DOHH2 (cell line): ENCODE measurements around the gene MAGEE1.

Source experiments
- H3F3A ChIP-seq: fragments of 200-600 bp; sonication (generic), shearing (Covaris generic); 2 replicates; pipeline ENCODE4 v1.6.0; 2016; ENCODE audit warnings: antibody characterized with exemption, mild to moderate bottlenecking; ENCODE audit not compliant: control insufficient read depth, insufficient read depth
- H3K27ac ChIP-seq: fragments of 200-600 bp; sonication (generic); 2 replicates; pipeline ENCODE4 v1.5.1; 2014; ENCODE audit warnings: low read depth, mild to moderate bottlenecking, low read length, moderate library complexity
- H3K27me3 ChIP-seq: fragments of 200-600 bp; sonication (generic); 2 replicates; pipeline ENCODE4 v1.6.1; 2014; ENCODE audit warnings: mild to moderate bottlenecking, low read length, mixed read lengths; ENCODE audit not compliant: control insufficient read depth
- H3K36me3 ChIP-seq: fragments of 200-600 bp; sonication (generic); 2 replicates; pipeline ENCODE4 v1.6.1; 2014; ENCODE audit warnings: mild to moderate bottlenecking, low read length, moderate library complexity, mixed read lengths; ENCODE audit not compliant: control insufficient read depth
- H3K4me1 ChIP-seq: fragments of 200-600 bp; sonication (generic); 2 replicates; pipeline ENCODE4 v1.6.1; 2014; ENCODE audit warnings: mild to moderate bottlenecking, low read length, mixed read lengths; ENCODE audit not compliant: control insufficient read depth
- H3K4me2 ChIP-seq: fragments of 200-600 bp; sonication (generic); 2 replicates; pipeline ENCODE4 v1.6.0; 2014; ENCODE audit warnings: mild to moderate bottlenecking, low read length, moderate library complexity
- H3K4me3 ChIP-seq: fragments of 200-600 bp; sonication (generic); 2 replicates; pipeline ENCODE4 v1.5.1; 2014; ENCODE audit warnings: mild to moderate bottlenecking, low read length, mixed read lengths
- H3K79me2 ChIP-seq: fragments of 200-600 bp; sonication (generic); 2 replicates; pipeline ENCODE4 v1.6.1; 2014; ENCODE audit warnings: mild to moderate bottlenecking, low read length, mixed read lengths; ENCODE audit not compliant: control insufficient read depth
- H3K9me2 ChIP-seq: fragments of 200-600 bp; sonication (generic); replicated peaks from 2 replicates; pipeline ENCODE4 v1.6.1; 2014; ENCODE audit warnings: mild to moderate bottlenecking, low read length, mixed read lengths; ENCODE audit not compliant: control insufficient read depth
- H3K9me3 ChIP-seq: fragments of 200-600 bp; sonication (generic); 2 replicates; pipeline ENCODE4 v1.6.1; 2014; ENCODE audit warnings: antibody characterized with exemption, low read length, mixed read lengths; ENCODE audit not compliant: control insufficient read depth, insufficient read depth
- H4K20me1 ChIP-seq: fragments of 200-600 bp; sonication (generic); 2 replicates; pipeline ENCODE4 v1.6.0; 2014; ENCODE audit warnings: low read depth, mild to moderate bottlenecking, antibody characterized with exemption, low read length, moderate library complexity; ENCODE audit not compliant: control insufficient read depth, insufficient read depth
- EZH2phosphoT487 ChIP-seq: fragments of 200-600 bp; sonication (generic); IDR thresholded peaks from 2 replicates; pipeline ENCODE4 v1.6.1; 2017; ENCODE audit warnings: borderline replicate concordance, mild to moderate bottlenecking, antibody characterized with exemption, low read length, moderate library complexity, mixed read lengths
- TF ChIP-seq, protein P1 (sequence below): fragments of 200-600 bp; sonication (generic); IDR thresholded peaks from one replicate; pipeline ENCODE4 v1.5.1; 2014; ENCODE audit warnings: antibody characterized with exemption, mild to moderate bottlenecking, low read depth, low read length; ENCODE audit not compliant: poor library complexity, severe bottlenecking

MAGEE1 gene

DNA sequence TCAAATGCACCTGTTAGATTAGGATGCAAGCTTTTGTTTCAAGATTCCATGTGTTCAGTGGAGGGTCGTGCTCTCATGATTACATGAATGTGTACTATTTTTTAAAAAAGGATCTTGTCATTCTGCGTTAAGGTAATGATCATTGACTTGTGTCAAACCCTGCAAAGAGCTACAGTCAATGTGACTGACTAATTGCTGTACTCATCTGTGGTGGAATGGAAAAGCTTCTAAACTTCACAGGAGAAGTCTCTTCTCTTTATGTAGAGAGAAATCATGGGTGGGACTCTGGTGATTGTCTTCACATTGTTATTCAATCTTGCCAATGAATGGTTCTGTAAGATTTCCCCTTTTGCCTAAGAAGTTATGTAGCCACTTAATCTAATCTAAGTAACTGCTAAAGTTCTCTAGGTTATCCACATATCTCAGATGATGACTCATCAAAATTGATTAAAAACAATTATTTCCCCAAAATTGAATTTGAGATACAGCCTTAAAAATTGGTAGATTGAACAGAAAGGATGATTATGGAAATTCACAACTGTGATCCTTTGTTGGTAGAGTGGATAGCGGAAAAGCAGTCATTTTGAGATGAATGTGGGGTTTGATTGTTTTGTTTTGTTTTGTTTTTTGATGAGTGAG lies 6.7 kb downstream of the MAGEE1 start:
- H3K4me1 ChIP-seq = no peaks in the 10 kb centered on the region
- no peak for TF ChIP-seq EZH2phosphoT487
- TF ChIP-seq, protein P1, sequence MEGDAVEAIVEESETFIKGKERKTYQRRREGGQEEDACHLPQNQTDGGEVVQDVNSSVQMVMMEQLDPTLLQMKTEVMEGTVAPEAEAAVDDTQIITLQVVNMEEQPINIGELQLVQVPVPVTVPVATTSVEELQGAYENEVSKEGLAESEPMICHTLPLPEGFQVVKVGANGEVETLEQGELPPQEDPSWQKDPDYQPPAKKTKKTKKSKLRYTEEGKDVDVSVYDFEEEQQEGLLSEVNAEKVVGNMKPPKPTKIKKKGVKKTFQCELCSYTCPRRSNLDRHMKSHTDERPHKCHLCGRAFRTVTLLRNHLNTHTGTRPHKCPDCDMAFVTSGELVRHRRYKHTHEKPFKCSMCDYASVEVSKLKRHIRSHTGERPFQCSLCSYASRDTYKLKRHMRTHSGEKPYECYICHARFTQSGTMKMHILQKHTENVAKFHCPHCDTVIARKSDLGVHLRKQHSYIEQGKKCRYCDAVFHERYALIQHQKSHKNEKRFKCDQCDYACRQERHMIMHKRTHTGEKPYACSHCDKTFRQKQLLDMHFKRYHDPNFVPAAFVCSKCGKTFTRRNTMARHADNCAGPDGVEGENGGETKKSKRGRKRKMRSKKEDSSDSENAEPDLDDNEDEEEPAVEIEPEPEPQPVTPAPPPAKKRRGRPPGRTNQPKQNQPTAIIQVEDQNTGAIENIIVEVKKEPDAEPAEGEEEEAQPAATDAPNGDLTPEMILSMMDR = no peak
- no peaks in the 10 kb centered on the region for H3K27me3 ChIP-seq
- H3K79me2 ChIP-seq = no peaks in the 10 kb centered on the region
- H4K20me1 ChIP-seq = no peaks in the 10 kb centered on the region
- no peaks in the 10 kb centered on the region for H3K36me3 ChIP-seq
- H3K27ac ChIP-seq = no peak overlapping the region
- H3K9me2 ChIP-seq = no peaks in the 10 kb centered on the region
- no peaks in the 10 kb centered on the region for H3K9me3 ChIP-seq
- H3K4me3 ChIP-seq = no peak overlapping the region
- H3F3A ChIP-seq = no peaks in the 10 kb centered on the region
- no peak overlapping the region for H3K4me2 ChIP-seq

DNA sequence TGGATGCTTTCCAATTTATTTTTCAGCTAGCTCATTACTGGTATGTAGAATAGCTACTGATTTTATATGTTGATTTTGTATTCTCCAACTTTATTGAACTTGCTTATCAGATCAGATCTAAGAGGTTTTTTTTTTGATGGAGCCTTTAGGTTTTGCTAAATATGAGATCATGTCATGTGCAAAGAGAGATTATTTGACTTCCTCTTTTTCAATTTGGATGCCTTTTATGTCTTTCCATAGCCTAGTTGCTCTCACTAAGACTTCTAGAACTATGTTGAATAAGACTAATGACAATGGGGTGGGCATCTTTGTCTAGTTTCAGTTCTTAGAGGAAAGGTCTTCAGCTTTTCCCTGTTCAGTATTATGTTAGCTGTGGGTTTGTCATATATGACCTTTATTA lies 11.7 kb downstream of the MAGEE1 start:
- no peak overlapping the region for H3K4me3 ChIP-seq
- H3F3A ChIP-seq = no peaks in the 10 kb centered on the region

DNA sequence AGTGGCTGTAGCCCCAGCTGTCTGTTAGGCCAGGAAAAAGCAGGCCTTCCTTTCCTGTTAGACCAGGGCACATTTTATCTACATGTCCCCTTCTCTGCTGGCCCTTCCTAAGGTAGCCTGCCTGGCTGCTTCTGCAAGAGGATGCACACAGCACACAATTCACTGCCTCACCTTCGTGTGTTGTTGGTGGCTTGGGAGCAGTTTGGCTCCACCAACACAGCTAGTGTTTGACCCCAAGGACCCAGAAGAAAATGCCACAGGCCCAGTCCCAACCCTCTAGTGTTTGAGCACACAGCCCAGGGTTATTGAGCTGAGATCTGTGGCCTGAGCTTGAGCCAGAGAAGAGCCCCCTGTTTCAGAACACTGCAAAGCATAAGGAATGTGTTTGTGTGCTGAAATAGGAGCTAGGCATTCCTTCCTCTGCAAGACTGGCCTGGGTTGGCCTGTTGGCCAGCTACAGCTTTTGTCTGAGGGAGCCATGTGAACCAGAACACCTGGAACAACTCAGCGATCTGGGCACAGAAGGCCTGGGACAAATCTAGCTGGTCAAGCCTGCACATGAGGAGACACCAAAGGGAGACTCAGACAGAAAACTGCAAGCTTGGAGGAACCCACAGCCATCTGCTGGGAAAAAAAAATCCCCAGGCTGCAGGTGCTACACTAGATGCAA lies 26.4 kb downstream of the MAGEE1 start:
- H3K4me2 ChIP-seq = no peak overlapping the region
- H3F3A ChIP-seq = no peaks in the 10 kb centered on the region
- H3K36me3 ChIP-seq = no peaks in the 10 kb centered on the region
- no peaks in the 10 kb centered on the region for H3K9me3 ChIP-seq
- H3K4me3 ChIP-seq = no peak overlapping the region
- no peaks in the 10 kb centered on the region for H4K20me1 ChIP-seq
- no peaks in the 10 kb centered on the region for H3K4me1 ChIP-seq
- no peaks in the 10 kb centered on the region for H3K9me2 ChIP-seq
- H3K27me3 ChIP-seq = no peaks in the 10 kb centered on the region
- no peaks in the 10 kb centered on the region for H3K79me2 ChIP-seq
- no peak overlapping the region for H3K27ac ChIP-seq
- no peak for TF ChIP-seq EZH2phosphoT487
- TF ChIP-seq, protein P1 = no peak

More for the DNA sequence above, 11.7 kb downstream of the MAGEE1 start:
- Histone ChIP-seq H3K4me2 (no peak overlapping the region), H3K79me2 (no peaks in the 10 kb centered on the region), H3K36me3 (no peaks in the 10 kb centered on the region), H3K27ac (no peak overlapping the region), H3K9me2 (no peaks in the 10 kb centered on the region), H4K20me1 (no peaks in the 10 kb centered on the region), H3K4me1 (no peaks in the 10 kb centered on the region), H3K9me3 (no peaks in the 10 kb centered on the region), H3K27me3 (no peaks in the 10 kb centered on the region)
- TF ChIP-seq, protein P1 = no peak
- TF ChIP-seq EZH2phosphoT487 = no peak
